GM10248 (cell line): ENCODE data around the gene UBE3A.

Experiments used
- CTCF ChIA-PET: fragments of 300-600 bp; sonication (Branson Sonifier 250); formaldehyde crosslinking; extraction: SDS; loops from one replicate; lab custom pipeline; 2021; ENCODE audit warnings: antibody characterized with exemption; lab: Yijun Ruan, JAX
- POLR2A ChIA-PET: fragments of 350-650 bp; sonication (Branson Sonifier 250); formaldehyde crosslinking; extraction: SDS; loops from one replicate; lab custom pipeline; 2020; ENCODE audit warnings: antibody characterized with exemption; lab: Yijun Ruan, JAX
- DNase-seq: peaks from one replicate; pipeline ENCODE4 v3.0.0; 2012; ENCODE audit errors: extremely low spot score
- CTCF ChIP-seq: IDR thresholded peaks from 2 replicates; pipeline ENCODE4 v1.5.1; 2012; ENCODE audit warnings: mild to moderate bottlenecking, low read depth; ENCODE audit errors: extremely low read depth, missing control alignments, control extremely low read depth

UBE3A gene

DNA sequence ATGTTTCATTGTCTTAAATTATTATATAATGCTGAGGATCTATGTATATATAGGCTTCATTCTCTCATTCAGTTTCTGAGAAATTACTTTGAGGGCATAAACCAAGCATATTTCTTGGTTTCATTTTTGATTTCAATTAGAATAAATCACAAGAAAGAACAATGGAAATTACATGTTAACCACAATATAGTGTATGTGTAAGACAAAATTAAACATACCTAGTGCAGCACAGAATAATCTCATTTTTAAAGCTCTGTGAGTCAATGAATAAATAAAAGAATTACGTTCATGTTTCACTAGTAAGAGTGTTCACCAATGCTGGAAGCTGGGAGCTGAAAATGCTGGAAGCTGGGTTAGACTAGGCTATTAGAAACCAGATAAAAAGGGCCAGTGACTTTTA is 72.8 kb downstream of the UBE3A start:
- ChIA-PET POLR2A (no interaction called here), CTCF (no interaction called here)
- no peak for DNase-seq
- no peak for TF ChIP-seq CTCF

GRCh38 chr15:25362545-25362944 is 76.3 kb downstream of the UBE3A start:
- ChIA-PET CTCF (interaction anchor here (2.1 kb wide), 1 partner anchor 35 kb away, joined by 5 read pairs; no protein-coding TSS in a partner anchor), POLR2A (no interaction called here)
- no peak for TF ChIP-seq CTCF
- DNase-seq: no peak

- no peak for TF ChIP-seq CTCF
These were observed 91.1 kb downstream of the UBE3A start for GRCh38 chr15:25347707-25348106.

GRCh38 chr15:25346371-25346770 is 92.5 kb downstream of the UBE3A start:
- ChIA-PET CTCF (no interaction called here), POLR2A (no interaction called here)
- TF ChIP-seq CTCF: no peak
- no peak for DNase-seq

More at GRCh38 chr15:25347707-25348106, 91.1 kb downstream of the UBE3A start:
- POLR2A ChIA-PET: no interaction called here
- DNase-seq: no peak
- CTCF ChIA-PET: no interaction called here

GRCh38 chr15:25345943-25346342 is 92.9 kb downstream of the UBE3A start:
- CTCF ChIA-PET: no interaction called here
- no peak for DNase-seq
- no peak for TF ChIP-seq CTCF
- POLR2A ChIA-PET: no interaction called here

DNA sequence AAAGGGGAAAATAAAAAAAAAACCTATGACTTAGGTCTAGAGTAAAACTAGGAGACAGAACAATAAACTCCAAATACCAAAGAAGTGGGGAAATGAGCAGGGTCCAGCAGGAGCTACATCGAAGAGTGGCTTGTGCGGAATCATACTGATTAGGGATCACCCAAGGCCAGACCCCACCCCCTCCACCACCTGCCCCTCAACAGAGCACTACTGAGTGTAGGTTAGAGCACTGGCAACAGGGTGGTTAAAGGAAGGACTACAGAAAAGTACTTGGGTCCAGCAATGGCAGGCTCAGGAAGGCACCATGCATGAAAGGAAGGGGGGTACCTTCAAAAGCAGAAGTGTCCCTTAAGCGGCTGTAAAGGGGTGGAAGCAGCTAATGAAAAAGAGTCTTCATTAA is 96.2 kb downstream of the UBE3A start:
- TF ChIP-seq CTCF: no peak
- DNase-seq: no peak
- ChIA-PET CTCF (interaction anchor here (2.1 kb wide), 1 partner anchor 13 kb away, joined by 7 read pairs; no protein-coding TSS in a partner anchor), POLR2A (no interaction called here)

DNA sequence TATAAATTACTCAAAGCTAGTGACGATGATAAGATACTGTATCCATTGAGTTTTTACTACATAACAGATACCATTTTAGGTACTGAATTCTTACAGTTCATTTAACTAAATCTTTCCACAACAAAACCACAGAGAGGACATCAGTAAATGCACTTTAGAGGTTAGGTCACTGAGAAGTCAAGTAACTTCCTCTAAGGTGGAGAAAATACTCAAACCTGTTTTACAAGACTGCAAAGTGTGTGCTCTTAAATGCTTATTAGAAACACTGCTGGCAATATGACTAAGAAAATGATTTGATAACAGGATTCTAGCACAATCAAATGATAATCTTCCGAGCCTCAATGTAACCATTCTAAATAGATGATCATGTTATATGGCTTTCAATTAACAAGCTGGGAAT is 99.4 kb downstream of the UBE3A start:
- CTCF ChIA-PET: no interaction called here
- DNase-seq: no peak
- POLR2A ChIA-PET: no interaction called here
- no peak for TF ChIP-seq CTCF
